NCI-H187 (cell line): ENCODE measurements around the gene PACSIN2.

Experiments used
- DNase-seq, 2 experiments: peaks; one replicate each; lab custom pipeline; 2025; lab: John Stamatoyannopoulos, UW

The PACSIN2 gene

DNA sequence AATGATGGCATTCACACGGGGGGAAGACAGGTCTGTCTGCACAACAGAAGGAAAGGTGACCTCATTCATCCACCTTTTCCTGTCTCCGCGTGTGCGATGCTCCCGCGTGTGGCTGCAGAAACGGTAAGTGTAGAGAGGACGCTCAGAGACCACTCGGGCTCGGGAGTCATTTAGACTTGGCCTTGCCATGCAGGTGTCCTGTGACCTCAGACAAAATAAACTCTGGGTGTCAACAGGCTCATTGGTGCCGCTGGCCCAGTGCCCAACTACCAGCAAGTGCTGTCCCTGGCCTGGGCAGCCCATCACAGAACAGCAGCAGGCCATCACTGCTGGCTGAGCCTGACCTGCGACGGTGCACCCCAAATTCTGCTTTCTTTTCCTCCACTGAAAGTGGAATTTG lies 109.7 kb downstream of the PACSIN2 start:
- DNase-seq: no peak

DNA sequence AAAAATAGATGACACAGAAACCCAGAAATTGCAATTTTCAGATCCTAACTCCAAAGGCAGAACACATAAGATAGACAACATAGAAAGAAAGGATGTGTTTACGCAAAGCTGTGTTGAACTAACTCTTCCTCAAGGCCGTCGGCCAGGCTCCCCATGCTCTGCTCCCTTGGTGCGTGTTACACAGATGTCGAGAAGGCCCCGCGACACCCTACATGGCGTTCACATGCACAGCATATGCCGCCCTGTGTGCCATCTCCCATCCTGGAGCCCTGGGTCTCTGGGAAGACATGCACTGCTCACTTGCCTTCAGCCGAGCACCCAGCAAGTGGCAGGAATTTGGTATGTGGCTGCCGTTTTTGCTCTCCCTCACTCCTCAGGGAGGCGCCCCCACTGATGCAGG lies 110.9 kb downstream of the PACSIN2 start:
- DNase-seq: no peak

DNA sequence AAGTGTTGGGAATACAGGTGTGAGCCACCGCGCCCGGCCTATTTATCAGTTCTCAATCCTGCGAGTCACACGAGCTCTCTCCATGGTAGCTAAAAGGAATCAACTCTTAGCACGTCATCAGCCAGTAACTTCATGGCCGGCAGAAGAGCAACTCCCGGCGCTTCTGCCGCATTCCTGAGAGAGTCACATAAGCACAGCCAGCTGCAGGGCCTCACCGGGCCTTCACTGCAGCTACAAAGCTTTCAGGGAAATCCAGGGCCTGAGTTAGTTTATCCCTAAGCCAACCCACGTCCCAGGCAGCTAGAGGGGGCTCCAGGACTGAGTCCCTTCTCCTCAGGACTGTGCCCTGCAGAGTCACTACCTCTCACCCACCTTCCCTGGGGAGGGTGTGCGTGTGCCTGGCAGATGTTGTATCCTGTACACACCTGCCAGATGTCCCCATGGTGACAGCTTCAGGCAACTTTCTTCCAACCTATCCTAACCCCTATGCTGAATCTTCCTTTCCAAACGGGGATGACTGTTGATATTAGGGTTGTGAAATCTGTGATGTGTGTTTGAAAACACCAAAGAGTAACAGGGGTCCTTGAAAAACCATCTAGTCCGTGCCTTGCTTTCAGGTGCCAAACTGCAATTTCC lies 112.0 kb downstream of the PACSIN2 start:
- DNase-seq: no peak

DNA sequence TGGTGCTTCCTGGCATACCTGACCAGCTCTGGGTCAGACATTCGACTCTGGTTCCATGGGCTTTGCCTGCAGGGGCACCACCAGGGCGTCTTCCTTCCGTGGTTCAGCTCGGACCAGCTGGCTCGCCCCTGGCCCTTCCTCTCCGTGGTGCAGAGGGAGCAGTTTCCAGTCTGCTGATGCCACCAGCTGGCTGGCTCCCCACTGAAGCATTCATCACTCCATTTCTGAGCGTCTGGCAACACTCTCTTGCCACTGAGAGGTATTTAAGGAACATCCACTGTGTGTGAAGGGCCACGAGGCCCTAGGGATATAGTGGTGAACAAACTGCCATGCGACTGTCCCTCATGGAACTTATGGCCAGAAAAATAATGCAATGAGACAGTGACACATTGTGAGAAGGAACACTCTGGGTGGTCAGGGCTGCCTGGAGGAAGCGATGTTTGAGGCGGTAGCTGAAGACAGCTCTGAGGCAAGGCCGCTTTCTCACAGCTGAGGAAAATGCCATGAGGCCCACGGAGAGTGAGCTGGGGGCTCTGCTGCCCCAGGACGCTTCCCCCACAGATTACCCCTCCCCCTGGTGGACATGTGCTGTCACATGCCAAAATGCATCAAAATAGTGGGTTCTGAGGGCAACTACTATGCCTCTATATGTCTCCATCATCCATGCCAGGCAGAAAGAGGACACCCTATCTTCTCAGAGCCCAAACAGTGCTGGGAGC lies 113.0 kb downstream of the PACSIN2 start:
- no peak for DNase-seq

DNA sequence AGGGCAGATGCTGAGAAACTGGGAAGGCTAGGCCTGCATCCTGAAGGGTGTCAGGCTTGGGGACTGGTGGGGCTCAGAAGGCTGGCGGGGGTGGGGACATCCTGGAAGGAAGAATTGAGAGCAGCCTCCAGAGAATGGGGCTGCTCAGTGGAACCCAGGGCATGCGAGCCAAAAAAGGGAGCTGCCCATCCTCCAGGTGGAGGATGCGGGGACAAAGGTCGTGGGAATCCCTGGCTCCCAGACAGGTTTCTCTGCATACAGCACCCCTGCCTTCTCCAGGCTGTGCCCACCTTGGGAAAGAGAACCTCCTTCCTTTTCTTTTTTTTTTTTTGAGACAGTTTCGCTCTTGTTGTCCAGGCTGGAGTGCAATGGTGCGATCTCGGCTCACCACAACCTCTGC lies 117.0 kb downstream of the PACSIN2 start:
- no peak for DNase-seq

DNA sequence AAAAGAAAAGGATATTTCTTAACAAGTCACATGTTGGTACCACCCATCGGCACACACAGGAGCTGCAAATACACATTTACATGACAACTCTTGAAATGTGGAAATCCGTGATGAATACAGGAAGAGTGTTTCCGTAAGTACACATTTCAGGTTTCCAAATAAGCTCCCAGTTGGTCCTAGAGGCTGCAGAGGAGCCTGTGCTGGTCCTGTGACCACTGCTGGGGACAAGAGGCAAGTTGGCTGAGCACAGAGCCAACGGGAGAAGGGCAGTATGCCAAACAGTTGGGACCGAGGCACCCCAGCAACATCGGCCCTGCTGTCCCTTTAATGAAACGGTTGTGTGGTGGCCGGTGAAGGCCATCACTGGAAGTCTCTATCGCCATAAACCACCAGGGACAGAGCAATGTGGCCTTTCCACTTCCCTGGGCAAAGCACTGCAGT lies 119.4 kb downstream of the PACSIN2 start:
- no peak for DNase-seq

DNA sequence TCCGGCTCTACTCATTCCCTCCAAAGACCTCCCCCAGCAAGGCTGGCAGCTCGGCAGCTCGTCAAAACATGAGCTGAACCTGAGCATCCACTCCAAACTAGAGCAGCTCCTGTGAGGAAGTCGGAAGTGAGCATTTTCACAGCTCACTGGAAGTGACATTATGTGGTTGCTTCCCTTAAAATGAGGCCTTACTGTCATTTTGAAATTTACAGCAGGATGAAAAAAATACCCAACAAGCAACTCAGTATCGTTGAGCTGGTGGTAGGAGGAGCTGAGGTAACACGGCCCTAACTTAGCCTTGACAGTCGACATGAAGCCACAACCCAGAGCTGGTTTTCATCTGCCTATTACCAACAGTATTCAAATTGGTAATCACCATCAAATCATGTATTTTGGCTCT lies 119.9 kb downstream of the PACSIN2 start:
- DNase-seq: no peak

DNA sequence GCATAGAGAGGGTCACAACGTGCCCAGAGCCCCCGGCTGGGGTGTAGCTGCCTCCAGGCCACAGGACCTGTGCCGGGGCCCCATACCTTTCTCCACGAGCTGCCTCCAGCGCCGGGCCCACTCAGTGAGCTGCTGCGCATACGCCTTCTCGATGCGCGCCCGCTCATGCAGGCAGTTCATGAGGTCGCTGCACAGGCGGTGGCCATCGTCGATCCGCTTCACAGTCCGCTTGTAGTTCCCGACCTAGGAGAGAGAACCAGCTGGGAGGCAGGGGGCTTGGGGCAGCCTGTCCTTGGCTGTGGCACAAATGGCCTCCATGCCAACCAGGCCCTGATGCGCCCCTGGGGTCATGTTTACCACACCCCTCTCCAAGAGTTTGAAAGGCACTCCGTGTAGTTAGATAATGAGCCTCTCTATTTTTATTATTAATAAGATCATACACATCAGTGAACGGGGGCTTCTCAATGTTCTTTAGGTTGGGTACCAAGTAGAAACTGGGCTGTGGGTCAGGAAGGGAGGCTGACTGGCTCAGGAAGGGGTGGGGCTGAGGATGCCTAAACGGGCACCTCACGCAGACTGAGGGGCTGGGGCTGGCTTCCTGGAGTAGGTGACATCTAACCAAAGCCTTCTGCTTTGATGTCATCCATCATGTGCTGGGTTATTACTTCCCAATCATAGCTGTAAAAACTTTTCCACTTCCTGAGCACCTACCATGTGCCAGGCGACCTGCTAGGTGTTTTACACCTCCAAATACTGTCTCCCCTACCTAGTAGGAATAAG lies 121.4 kb downstream of the PACSIN2 start:
- DNase-seq: no peak

DNA sequence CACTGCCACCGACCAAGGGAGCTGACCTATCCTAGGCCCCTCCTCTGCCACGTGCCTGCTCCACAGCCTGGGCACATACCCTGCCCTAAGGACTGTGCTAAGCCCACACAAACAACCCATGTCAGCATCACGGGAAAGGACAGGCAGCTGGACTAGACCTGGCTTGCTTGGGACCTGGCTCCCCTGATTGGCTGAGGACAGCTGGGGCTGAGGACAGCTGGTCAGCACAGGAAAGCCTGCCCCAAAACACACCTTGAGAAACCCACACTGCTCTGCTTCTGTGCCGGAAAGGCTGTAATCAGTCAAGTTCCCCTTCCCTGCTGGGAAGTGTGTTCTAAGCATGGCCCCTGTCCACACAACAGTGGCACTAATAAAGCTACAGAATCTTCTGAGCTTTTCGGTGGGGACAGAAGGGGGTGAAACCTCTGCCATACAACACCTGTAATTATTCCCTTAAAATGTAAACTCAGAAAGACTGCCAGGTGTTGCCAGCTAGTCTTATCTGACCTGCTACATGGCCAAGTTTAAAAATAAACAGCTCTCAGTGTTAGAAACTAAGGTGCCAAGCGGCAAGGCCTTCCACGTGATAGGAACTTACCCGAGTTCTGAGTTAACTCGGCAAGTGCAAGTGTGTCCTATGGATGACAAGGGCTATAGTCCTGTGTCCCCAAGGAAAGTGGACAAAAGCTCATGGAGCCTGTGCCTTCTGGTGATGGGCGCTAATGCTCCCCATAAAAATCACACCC lies 122.2 kb downstream of the PACSIN2 start:
- no peak for DNase-seq

DNA sequence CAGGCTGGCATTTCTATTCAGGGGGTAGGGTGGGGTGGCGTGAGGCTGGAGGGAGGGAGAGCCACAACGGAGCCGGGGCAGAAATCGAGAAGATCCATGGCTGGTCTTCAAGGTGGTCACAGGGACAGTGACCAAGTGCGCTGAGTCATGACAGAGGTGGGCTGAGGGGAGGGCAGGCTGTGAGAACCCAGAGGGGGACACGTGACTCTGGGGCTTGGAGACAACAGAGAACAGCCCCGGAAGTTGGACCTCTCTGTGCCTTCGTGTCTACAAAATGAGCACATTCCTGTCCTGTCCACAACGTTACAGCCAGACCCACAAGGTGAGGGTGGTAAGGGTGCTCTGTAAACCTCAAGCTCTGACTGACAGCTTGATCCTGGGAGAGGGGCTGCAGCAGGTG lies 122.8 kb downstream of the PACSIN2 start:
- DNase-seq: no peak

DNA sequence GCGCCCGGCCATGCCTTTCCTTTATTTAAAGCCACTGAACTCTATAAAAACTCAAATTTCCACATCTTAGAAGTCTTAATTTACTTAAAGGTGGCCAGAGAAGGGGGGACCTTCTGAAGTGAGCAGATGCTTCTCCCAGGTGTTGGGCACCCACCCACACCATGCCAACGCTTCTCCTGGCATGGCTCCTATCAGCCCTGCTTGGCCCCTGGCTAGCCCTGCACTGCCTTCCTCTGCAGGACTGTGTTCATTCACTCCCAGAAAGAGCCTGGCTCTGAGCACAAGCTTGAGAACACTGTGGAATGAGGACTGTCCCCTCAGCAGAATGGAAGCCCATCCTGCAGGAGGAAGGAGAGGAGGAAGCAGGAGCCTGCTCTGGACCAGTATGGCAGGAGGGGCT lies 123.3 kb downstream of the PACSIN2 start:
- DNase-seq: no peak

DNA sequence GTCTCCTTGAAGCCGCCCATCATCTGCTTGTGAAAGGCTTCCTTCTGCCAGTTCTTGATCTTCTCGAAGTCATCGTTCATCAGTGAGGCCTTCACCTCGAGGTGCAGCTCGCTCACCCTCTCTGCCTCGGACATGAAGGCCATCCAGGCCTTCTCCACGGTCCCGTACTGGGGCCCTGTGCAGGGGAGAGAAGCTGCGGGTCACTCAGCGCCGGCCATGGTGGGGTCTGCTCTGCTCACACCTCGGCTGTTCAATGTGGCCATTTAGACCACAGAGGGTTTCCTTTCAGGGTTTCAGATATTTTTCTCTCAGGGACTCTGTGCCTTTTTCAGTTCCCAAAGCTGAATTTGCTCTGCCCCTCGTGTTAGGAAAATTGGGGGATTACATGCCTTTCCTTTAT lies 123.9 kb downstream of the PACSIN2 start:
- DNase-seq: no peak

DNA sequence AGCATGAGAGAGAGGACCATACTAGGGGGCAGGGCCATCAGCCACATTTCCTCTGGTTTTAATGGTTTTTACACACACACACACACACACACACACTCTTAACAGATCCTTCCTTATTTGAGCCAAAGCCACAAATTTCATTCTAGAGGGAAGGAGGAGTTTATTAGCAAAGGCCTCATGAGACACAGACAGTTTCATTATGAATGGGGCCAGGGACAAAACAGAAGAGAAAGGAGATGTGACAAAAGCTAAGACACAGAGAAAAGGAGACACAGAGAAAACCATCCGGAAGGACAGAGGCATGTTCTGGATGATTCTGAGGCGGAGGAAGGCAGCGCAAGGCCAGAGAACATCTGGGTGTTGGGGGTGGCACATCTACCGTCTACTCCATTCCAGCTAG lies 125.6 kb downstream of the PACSIN2 start:
- DNase-seq: no peak

DNA sequence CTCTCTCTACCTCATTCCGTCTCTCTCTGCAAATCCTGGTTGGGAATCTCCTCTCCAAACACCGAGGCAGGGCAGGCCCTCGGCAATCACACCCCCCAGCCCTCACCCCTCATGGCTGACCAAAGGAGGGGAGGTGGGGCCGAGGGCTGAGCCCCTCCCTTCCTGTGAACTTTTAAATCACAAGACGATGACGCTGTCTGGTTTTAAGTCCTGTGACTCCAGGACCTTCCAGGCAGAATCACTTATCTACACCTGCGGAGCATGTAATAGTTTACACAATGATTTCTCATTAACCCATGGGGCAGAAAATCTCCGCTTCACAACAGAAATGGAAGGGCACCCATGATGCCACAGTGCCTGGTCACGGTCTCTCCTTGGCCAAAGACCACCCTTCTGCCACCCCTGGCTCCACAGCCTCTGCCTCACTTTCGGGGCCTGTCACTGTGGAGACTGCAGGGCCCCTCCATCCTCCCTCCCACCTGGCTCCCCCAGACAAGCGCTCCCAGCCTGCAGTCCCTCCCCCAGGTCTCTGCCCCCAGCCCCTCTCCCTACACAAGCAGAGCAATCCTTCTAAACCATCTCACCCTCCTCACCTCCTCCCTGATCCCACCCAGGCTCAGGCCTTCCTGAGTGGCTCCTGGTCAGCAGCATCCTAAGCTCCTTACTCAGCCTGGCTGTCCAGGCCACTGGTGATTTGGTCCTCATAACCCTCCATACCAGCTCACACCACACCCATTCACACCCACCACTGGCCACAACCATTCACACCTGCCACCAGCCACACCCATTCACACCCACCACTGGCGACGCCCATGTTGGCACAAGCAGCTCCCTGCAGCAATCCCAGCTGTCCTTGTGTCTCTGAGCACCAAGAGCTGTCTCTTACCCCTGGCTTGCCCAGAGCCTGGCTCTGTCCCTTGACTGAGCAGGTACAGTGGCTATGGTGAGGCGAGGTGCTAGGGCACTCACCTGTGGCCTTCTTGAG lies 127.1 kb downstream of the PACSIN2 start:
- DNase-seq: no peak

DNA sequence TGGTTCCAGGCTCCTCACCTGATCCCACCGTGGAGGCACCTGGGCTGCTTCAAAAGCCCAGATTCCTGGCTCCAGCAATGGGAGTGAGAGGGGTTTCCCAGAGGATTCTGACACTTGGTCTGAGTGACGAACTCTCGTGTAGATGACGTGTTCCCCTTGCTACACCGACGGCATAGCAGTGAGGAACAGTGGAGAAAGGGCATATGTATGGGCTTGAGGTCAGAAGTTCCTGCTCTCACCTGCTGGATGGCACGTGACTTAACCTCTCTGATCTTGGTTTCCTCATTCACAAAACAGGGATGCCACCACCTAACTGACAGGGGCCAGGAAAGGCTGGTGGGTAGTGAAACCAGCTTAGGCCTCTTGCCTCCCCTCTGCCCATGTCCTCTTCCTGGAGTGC lies 127.8 kb downstream of the PACSIN2 start:
- DNase-seq: no peak

DNA sequence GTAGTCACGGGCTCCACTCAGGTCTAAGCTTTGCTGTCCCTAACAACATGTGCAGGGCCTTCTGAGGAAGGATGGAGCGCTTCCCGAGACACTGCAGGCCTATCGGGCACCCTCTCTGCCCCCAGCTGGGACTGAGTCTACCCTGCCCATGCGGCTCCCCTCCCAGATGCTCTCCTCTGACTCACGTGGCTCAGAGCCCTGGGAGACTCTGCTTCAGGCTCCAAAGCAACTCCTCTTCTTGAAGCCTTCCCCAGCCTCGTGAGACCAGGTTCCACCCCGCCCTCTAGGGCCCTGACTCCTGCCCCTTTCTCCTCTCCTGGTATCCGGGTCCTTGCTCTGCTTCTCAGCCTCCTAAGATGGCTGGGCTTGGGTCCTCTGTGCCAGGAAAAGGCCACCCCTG lies 129.5 kb downstream of the PACSIN2 start:
- DNase-seq: no peak

DNA sequence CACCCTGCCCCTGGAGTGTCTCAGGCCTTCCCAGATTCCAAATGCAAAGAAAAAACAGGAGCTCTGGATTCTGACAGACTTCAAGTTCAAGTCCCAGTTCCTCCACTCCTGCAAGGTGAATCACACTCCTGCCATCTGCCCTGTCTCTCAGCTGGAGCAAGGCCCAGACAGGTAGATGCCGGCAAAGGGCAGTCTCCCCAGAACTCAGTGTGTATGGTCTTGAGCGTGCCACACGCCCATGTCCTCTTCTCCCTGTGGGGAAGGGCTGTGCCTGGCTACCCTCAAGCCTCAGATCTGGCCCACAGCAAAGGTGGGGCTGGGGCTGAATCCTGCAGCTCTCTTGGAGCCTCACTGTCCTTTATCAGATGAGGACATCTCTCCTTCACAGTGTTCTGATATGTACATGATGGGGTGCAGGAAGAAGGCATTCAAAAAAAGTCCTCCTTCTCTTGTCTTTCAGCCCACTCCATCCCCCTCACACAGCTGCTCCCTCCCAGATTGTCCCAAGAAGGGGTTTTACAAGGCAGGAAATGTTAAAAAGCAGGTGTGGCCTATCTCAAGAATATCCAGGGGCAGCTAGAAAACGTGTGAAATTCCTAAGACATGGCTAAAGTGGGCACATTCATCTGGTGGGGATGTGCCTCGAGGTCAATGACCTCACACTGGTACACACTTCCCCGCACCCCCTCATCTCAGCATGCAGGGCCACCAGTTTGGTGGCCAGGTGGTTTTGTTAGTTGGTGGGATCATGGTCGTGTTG lies 130.2 kb downstream of the PACSIN2 start:
- no peak for DNase-seq

DNA sequence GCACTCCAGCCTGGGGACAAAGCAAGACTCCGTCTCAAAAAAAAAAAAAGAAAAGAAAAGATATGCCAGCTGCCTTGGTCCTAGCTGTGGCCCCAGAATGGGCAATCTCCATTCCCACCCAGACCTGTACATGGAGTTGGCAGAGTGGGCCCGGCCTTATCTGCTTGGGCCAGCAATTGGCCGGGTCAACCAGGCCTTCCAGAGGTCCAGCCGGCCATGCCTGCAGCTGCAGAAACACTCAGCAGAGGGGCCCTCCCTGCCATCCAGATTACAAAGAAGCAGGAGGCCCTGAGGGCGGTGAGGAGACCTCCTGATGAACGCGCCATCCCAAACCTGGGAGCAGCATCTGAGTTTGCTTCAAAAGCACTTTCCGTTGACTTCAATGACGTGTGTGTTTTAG lies 131.0 kb downstream of the PACSIN2 start:
- no peak for DNase-seq

DNA sequence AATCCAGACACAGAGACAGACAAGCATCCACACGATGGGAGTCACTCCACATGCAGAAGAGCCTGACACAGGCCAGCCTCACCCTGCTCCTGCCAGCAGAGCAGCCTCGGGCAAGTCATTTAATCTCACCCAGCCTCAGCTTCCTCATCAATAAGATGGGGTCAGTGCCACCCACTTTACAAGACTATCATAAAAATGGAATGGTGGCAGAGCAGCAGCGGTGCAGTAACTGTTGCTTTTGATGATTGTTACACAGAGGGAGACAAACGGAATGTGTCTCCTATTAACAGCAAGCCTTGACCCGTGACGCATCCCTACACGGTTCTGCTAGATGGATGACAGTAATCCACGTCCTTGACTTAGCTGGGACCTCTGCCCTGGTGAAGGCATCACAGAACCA lies 131.8 kb downstream of the PACSIN2 start:
- no peak for DNase-seq

DNA sequence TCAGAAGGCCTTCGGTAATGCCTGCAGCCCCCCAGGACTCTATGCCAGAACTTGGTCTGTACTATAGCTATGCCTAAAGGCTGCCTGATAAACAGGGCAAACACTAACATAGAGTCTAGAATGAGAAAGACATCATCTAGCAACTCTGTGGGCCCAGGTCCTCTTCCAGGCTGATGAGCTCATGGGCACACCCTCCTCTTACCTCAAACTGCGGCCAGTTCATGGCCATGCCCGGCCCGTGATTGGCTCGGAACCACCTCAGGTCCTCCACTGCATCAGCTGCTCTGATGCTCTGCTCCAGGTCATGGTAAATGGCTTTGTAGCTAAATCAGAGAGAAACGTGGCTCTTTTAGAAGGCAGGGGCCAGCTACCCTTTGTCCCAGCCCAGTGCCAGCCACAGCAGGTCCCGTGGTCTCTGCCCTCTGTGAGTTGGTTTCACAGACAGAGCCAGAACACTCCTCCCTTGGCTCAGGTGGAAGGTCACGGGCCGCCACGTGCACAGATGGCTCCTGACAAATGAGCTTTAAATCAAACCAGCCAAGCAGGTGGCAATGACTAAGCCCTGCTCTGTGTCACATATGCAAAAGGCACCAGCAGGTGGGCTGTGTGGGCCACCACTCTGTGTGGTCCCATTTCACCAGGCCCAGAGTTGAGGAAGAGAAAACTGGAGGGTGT lies 132.8 kb downstream of the PACSIN2 start:
- DNase-seq: no peak
